Activated CD8-positive, alpha-beta memory T cell treated with anti-CD3 and anti-CD28 coated beads, Interleukin-2, amount 50 U/mL, for 1 hour (primary cell): ENCODE data around the gene PLA2G2C.
"Not testable (repeated sequence)": the region's sequence is repeated elsewhere in the genome, so short reads cannot be mapped to it uniquely, and the experiment has no call there.

ENCODE experiments used
- DNase-seq: peaks from one replicate; pipeline ENCODE4 v3.0.0-alpha.2; 2020; ENCODE audit errors: extremely low read depth

PLA2G2C gene

GRCh38 chr1:20130518-20130917, 55.8 kb downstream of the PLA2G2C start:
- DNase-seq = not testable (repeated sequence)

- DNase-seq = no peak
These were observed 59.4 kb downstream of the PLA2G2C start for GRCh38 chr1:20126806-20127440.

- DNase-seq = no peak
These were observed 60.1 kb downstream of the PLA2G2C start for GRCh38 chr1:20126041-20126805.

- DNase-seq = no peak
These were observed 61.2 kb downstream of the PLA2G2C start for GRCh38 chr1:20125100-20125499.

GRCh38 chr1:20124456-20125057, 61.8 kb downstream of the PLA2G2C start:
- DNase-seq = no peak

GRCh38 chr1:20123722-20124455, 62.4 kb downstream of the PLA2G2C start:
- no peak for DNase-seq

GRCh38 chr1:20120796-20121195, 65.5 kb downstream of the PLA2G2C start:
- no peak for DNase-seq

- DNase-seq = no peak
These were observed 67.0 kb downstream of the PLA2G2C start, which contains the start of gene PLA2G2D for GRCh38 chr1:20119347-20119746. PLA2G2D (minus strand) TSS chr1:20119536; CDS start chr1:20119498, 38 bp downstream.

- DNase-seq = no peak
These were observed 69.1 kb downstream of the PLA2G2C start for GRCh38 chr1:20117236-20117635.

- no peak for DNase-seq
These were observed 70.4 kb downstream of the PLA2G2C start for GRCh38 chr1:20115916-20116315.

GRCh38 chr1:20115479-20115878, 70.8 kb downstream of the PLA2G2C start:
- DNase-seq = no peak

- DNase-seq = no peak
These were observed 72.2 kb downstream of the PLA2G2C start for GRCh38 chr1:20114021-20114648.
